ENCODE measurements around the gene MCM3AP. TPM values are rescaled to one million over a fixed set of nuclear protein-coding genes. Genes with fewer than 3 reads are reported as not detected.

Gene MCM3AP
- total RNA-seq, 1 experiment from 2014 or later = 57.8 TPM

DNA sequence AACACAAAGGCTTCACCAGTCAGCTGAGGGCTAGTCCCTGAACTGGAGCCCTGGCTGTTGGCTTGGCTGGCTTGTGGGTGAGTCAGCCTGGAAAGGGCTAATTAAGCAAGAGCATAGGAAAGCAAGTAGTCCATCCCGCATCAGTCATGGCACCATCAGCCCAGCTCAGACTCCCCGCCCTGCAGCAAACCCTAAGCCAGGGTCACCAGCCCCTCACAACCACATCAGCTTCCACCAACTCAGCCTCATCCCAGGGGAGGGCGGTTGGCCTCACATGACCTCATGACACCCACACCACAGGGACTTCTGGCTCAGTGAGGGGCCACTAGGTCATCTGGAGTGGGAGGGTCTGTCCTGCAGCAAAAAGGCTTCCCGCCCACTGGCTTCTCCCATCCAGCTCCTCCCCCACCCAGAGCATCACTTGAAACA is 94.1 kb downstream of the MCM3AP start:
- Histone ChIP-seq H3K4me2 (no peak overlapping the region), H3K27me3 (ENCODE audit: insufficient read depth, low read depth) (no peaks in the 10 kb centered on the region), H3K4me3 (no peak overlapping the region), H2AFZ (no peak overlapping the region), H3K27ac (no peak overlapping the region), H3F3A (ENCODE audit: insufficient read depth, low read depth) (peaks cover 11% of the 10 kb centered on the region), H3K36me3 (ENCODE audit: low read depth) (no peaks in the 10 kb centered on the region), H3K9me3 (ENCODE audit: insufficient read depth, low read depth) (no peaks in the 10 kb centered on the region), H3K79me2 (ENCODE audit: low read depth) (no peaks in the 10 kb centered on the region), H3K9me2 (ENCODE audit: insufficient read depth) (no peaks in the 10 kb centered on the region), H4K20me1 (ENCODE audit: insufficient read depth) (peaks cover 3% of the 10 kb centered on the region; the same call in 1 of the 2 replicates), H3K4me1 (replicated peaks; ENCODE audit: insufficient read depth) (peaks cover 16% of the 10 kb centered on the region)
- intact Hi-C loops (cut with micrococcal nuclease; ENCODE audit: unreplicated experiment) = no loop called here
- ChIA-PET POLR2A (ENCODE audit: unreplicated experiment) (no interaction called here), CTCF (no interaction called here)
- TF ChIP-seq, protein P1, sequence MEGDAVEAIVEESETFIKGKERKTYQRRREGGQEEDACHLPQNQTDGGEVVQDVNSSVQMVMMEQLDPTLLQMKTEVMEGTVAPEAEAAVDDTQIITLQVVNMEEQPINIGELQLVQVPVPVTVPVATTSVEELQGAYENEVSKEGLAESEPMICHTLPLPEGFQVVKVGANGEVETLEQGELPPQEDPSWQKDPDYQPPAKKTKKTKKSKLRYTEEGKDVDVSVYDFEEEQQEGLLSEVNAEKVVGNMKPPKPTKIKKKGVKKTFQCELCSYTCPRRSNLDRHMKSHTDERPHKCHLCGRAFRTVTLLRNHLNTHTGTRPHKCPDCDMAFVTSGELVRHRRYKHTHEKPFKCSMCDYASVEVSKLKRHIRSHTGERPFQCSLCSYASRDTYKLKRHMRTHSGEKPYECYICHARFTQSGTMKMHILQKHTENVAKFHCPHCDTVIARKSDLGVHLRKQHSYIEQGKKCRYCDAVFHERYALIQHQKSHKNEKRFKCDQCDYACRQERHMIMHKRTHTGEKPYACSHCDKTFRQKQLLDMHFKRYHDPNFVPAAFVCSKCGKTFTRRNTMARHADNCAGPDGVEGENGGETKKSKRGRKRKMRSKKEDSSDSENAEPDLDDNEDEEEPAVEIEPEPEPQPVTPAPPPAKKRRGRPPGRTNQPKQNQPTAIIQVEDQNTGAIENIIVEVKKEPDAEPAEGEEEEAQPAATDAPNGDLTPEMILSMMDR (conservative IDR thresholded peaks at IDR 0.05) = no peak
- no peak for TF ChIP-seq EZH2 (IDR thresholded peaks at IDR 0.05; ENCODE audit: low read depth)
- peak in 1 of 2 experiments; percentile 48 for DNase-seq
- BruUV-seq (replicated peaks) = no TSS peak

GRCh38 chr21:46190491-46191131 is 94.8 kb downstream of the MCM3AP start:
- Histone ChIP-seq H3F3A (ENCODE audit: insufficient read depth, low read depth) (peaks cover 11% of the 10 kb centered on the region), H3K79me2 (ENCODE audit: low read depth) (no peaks in the 10 kb centered on the region), H3K9me2 (ENCODE audit: insufficient read depth) (no peaks in the 10 kb centered on the region), H3K9me3 (ENCODE audit: insufficient read depth, low read depth) (no peaks in the 10 kb centered on the region), H2AFZ (no peak overlapping the region), H3K36me3 (ENCODE audit: low read depth) (no peaks in the 10 kb centered on the region), H4K20me1 (ENCODE audit: insufficient read depth) (peaks cover 3% of the 10 kb centered on the region; the same call in 1 of the 2 replicates), H3K27ac (no peak overlapping the region), H3K4me1 (replicated peaks; ENCODE audit: insufficient read depth) (peaks cover 16% of the 10 kb centered on the region), H3K4me3 (no peak overlapping the region), H3K27me3 (ENCODE audit: insufficient read depth, low read depth) (no peaks in the 10 kb centered on the region), H3K4me2 (no peak overlapping the region)
- intact Hi-C loops (cut with micrococcal nuclease; ENCODE audit: unreplicated experiment) = no loop called here
- POLR2A ChIA-PET (ENCODE audit: unreplicated experiment) = no interaction called here
- TF ChIP-seq, protein P1 (conservative IDR thresholded peaks at IDR 0.05) = no peak
- no peak for TF ChIP-seq EZH2 (IDR thresholded peaks at IDR 0.05; ENCODE audit: low read depth)
- CTCF ChIA-PET = no interaction called here
- DNase-seq = no peak
- no TSS peak for BruUV-seq (replicated peaks)

- DNase-seq = no peak
- Histone ChIP-seq H3K4me3 (no peak overlapping the region), H3K36me3 (ENCODE audit: low read depth) (no peaks in the 10 kb centered on the region), H3K79me2 (ENCODE audit: low read depth) (no peaks in the 10 kb centered on the region), H2AFZ (no peak overlapping the region), H3K4me2 (no peak overlapping the region), H3K4me1 (replicated peaks; ENCODE audit: insufficient read depth) (peaks cover 16% of the 10 kb centered on the region), H4K20me1 (ENCODE audit: insufficient read depth) (peaks cover 3% of the 10 kb centered on the region; the same call in 1 of the 2 replicates), H3K9me2 (ENCODE audit: insufficient read depth) (no peaks in the 10 kb centered on the region), H3K9me3 (ENCODE audit: insufficient read depth, low read depth) (no peaks in the 10 kb centered on the region), H3K27ac (no peak overlapping the region), H3K27me3 (ENCODE audit: insufficient read depth, low read depth) (no peaks in the 10 kb centered on the region), H3F3A (ENCODE audit: insufficient read depth, low read depth) (peaks cover 11% of the 10 kb centered on the region)
- TF ChIP-seq EZH2 (IDR thresholded peaks at IDR 0.05; ENCODE audit: low read depth) = no peak
- TF ChIP-seq, protein P1 (conservative IDR thresholded peaks at IDR 0.05) = no peak
- ChIA-PET POLR2A (ENCODE audit: unreplicated experiment) (no interaction called here), CTCF (no interaction called here)
- intact Hi-C loops (cut with micrococcal nuclease; ENCODE audit: unreplicated experiment) = no loop called here
- no TSS peak for BruUV-seq (replicated peaks)
Observed at GRCh38 chr21:46189959-46190490, 95.4 kb downstream of the MCM3AP start.
